Measurements from ENCODE around the gene PREX1.

DNA sequence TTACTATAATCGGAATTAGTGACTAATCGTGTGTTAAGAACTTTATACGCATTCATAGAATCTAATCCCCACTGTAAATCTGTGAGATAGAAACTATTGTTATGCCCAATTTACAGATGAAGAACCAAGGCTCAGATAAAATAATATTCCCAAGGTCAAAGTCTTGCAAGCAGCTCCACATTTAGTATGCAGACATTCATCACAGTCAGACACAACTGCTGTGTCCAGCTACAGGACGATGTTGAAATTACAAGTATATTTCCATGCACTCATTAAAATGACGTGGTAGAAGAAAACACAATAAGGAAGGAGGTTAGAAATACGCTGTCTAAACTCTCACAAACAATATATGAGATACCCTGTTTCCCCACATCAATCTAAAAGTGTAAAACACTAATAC is 82.5 kb downstream of the PREX1 start:
- TF ChIP-seq, protein P1, sequence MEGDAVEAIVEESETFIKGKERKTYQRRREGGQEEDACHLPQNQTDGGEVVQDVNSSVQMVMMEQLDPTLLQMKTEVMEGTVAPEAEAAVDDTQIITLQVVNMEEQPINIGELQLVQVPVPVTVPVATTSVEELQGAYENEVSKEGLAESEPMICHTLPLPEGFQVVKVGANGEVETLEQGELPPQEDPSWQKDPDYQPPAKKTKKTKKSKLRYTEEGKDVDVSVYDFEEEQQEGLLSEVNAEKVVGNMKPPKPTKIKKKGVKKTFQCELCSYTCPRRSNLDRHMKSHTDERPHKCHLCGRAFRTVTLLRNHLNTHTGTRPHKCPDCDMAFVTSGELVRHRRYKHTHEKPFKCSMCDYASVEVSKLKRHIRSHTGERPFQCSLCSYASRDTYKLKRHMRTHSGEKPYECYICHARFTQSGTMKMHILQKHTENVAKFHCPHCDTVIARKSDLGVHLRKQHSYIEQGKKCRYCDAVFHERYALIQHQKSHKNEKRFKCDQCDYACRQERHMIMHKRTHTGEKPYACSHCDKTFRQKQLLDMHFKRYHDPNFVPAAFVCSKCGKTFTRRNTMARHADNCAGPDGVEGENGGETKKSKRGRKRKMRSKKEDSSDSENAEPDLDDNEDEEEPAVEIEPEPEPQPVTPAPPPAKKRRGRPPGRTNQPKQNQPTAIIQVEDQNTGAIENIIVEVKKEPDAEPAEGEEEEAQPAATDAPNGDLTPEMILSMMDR (IDR thresholded peaks at IDR 0.05 in 4 of 5, conservative IDR thresholded peaks at IDR 0.05 in 1 of 5) = no peak
- TF ChIP-seq POLR2A (IDR thresholded peaks at IDR 0.05) = no peak

All from gastrocnemius medialis (tissue), 4 donors.